GM12891 (cell line): ENCODE measurements around the gene CD33.
A peak's percentile ranks its signal among the peaks of the same experiment; 100 is the strongest.

Experiments
- DNase-seq: peaks from one replicate; pipeline ENCODE4 v3.0.0; 2011; ENCODE audit warnings: low spot score; ENCODE audit not compliant: insufficient read length
- FAIRE-seq: peaks from 2 replicates; lab custom pipeline; 2011; peaks lifted over from hg19 to GRCh38; lab: Jason Lieb, UNC
- PAX5 ChIP-seq: IDR thresholded peaks from 2 replicates; pipeline ENCODE4 v1.6.1; 2011; ENCODE audit warnings: low read length, moderate library complexity, mild to moderate bottlenecking; ENCODE audit not compliant: insufficient read depth, severe bottlenecking
- POLR2A ChIP-seq: IDR thresholded peaks from 2 replicates; pipeline ENCODE4 v1.6.1; 2011; ENCODE audit warnings: low read depth, low read length, control low read depth
- POLR2AphosphoS5 ChIP-seq: IDR thresholded peaks from 2 replicates; pipeline ENCODE4 v1.6.1; 2011; ENCODE audit warnings: low read depth, low read length, control low read depth
- POU2F2 ChIP-seq: IDR thresholded peaks from 2 replicates; pipeline ENCODE4 v1.6.1; 2011; ENCODE audit warnings: low read depth, mild to moderate bottlenecking, control low read depth, low read length, moderate library complexity
- SPI1 ChIP-seq: IDR thresholded peaks from 2 replicates; pipeline ENCODE4 v1.6.1; 2011; ENCODE audit warnings: low read depth, low read length, control low read depth
- TAF1 ChIP-seq: IDR thresholded peaks from 2 replicates; pipeline ENCODE4 v1.6.1; 2011; ENCODE audit warnings: low read depth, low read length, control low read depth

Gene CD33

DNA sequence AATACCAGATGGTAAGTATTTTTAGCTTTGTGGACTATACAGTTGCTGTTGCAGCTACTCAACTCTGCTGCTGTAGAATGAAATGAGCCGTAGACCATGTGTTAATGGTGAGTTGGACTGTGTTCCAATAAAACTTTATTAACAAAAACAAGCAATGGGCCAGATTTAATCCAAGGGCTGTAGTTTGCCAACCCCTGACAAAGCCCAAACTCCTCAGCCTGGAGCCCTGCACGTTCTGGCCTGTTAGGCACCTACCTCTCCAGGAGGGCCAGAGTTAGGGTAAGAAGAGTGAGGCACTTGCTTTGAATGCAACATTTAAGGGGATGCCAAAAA is 36.7 kb upstream of the CD33 start:
- FAIRE-seq (no peak), DNase-seq (no peak)
- TF ChIP-seq PAX5: no peak
- no peak for TF ChIP-seq POLR2AphosphoS5
- no peak for TF ChIP-seq POLR2A
- no peak for TF ChIP-seq POU2F2
- no peak for TF ChIP-seq TAF1
- TF ChIP-seq SPI1: no peak

DNA sequence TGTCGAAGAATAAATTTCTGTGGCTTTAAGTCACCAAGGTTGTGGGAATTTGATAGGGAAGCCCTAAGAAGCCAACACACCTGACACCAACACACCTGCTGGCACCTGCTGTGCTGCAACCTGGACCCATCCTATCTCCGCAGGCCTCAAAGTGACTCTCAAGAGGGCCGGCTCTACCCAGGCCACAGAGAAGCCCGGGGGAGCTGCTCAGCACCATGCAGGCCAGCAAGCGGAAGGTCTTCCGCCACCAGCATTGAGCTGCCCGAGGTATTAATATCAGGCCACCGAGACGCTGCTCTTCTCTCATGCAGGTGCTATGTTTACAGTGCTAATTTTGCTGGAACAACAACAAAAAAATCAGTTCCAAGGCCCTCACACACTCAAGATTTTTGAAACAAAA is 32.2 kb upstream of the CD33 start:
- FAIRE-seq (no peak), DNase-seq (no peak)
- TF ChIP-seq POU2F2 (no peak), POLR2A (no peak), PAX5 (no peak), SPI1 (no peak), POLR2AphosphoS5 (no peak), TAF1 (no peak)

DNA sequence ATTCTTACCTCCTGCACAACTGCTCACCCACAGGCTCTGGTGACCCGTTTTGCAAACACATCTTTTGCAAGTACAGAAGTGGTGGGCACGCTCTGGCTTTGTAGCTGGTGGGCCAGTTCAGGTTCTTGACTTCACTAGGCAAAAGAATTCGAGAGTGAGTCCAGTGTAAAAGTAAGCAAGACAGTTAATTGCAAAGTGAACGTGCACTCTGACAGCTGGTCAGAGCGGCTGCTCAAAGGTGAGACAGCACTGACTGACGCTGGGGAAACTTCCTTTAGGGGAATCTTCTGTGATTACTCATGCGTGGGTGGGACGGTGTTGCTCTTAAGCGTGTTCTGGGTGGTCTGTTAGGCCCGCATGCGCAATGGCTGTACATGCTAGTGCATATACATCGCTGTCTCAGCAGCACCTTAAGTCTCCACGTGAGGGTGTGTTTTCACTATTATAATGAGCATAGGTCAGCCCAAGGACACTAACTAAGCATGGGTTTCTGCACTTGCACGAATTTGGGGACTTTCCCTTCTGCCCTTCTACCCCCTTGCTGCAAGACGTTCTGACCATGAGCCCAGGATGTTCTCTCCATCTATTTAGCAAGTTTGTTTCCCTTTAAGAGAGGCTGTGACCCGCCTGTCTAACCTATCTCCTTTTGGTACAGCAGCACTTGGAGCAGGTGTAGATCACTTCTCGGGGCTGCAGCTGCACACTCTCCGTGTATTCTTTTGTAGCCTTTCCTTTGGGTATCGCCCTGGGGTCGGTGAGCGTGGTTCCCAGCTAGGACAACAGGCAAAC is 30.2 kb upstream of the CD33 start:
- no peak for DNase-seq
- FAIRE-seq: peak; percentile 98
- TF ChIP-seq PAX5: no peak
- TF ChIP-seq POLR2AphosphoS5: no peak
- TF ChIP-seq TAF1: no peak
- TF ChIP-seq POU2F2: no peak
- no peak for TF ChIP-seq POLR2A
- no peak for TF ChIP-seq SPI1

DNA sequence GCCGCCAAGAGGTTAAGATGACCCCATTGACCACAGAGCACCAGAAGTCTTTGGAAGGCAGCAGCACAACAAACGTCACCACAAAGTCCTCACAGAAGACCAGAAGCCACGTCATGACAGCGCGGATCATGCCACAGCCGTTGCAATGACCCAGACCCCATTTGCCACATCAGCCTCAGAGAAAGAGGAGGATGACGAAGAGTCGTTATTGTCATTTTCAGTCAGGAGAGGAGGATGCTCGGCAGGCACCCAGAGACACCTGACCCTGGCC is 29.6 kb upstream of the CD33 start:
- TF ChIP-seq POLR2AphosphoS5 (no peak), POU2F2 (no peak)
- DNase-seq: no peak
- no peak for FAIRE-seq

DNA sequence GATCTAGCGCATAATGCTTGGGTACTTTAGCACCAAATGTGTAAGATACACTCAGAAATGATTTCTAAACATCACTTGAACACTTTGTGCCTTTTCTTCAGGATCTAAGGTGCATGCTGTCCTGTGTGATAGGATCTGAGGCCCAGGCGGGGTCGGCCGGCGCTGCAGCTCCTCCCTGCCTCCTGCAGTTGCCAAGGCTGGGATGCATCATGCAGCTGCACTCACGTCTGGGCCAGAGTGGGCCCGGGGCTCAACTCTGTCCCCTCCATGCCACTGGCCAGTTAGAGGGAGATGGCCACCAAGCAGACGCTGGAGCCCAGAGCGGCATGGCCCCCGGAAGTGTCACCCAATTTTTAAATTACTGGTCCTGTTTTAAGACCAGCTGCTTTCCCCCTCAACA is 29.3 kb upstream of the CD33 start:
- no peak for TF ChIP-seq PAX5
- TF ChIP-seq SPI1: no peak
- no peak for TF ChIP-seq POLR2A
- no peak for TF ChIP-seq POU2F2
- DNase-seq (no peak), FAIRE-seq (no peak)

DNA sequence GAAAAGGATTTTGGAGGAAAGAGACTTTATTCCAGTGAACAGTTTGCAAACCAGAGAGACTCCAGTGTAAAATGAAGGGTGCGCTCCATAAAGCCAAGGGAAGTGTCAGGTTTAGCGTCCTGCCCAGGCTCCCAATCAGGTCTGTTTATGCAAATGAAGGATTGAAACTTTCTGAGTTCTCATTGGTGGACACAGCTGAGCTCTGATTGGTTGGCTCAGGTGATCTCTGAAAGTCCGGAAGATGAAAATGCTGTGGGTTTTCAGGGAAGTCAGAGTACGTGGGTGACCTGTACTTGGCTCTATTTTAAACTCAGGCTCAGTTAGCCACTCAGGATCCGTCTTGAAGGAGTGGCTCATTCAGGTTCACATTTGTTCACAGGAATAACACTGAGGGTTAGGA is 28.7 kb upstream of the CD33 start:
- TF ChIP-seq PAX5 (no peak), POLR2A (no peak), TAF1 (no peak), SPI1 (no peak), POU2F2 (no peak), POLR2AphosphoS5 (no peak)
- FAIRE-seq: no peak
- no peak for DNase-seq

DNA sequence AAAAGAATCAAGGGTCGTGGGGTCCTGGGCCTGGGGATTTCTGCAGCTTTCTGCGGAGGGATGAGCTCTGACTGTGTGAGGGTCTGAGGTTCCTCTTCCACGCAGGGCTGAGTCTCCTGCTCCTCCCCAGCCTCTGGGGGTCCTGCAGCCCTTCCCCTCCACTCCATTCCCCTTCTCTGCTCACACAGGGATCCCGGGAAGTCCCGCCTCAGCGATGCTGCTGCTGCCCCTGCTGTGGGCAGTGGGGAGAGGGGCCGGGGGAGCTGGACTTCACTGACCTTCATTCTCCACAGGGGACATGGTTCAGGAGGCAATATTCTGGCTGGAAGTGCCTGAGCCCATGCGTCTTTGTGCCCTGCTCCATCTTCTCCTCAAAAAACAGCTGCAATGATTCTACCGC is 26.2 kb upstream of the CD33 start:
- FAIRE-seq: no peak
- TF ChIP-seq TAF1: no peak
- TF ChIP-seq POU2F2: no peak
- no peak for TF ChIP-seq SPI1
- TF ChIP-seq POLR2AphosphoS5: no peak
- no peak for TF ChIP-seq PAX5
- TF ChIP-seq POLR2A: no peak
- no peak for DNase-seq

DNA sequence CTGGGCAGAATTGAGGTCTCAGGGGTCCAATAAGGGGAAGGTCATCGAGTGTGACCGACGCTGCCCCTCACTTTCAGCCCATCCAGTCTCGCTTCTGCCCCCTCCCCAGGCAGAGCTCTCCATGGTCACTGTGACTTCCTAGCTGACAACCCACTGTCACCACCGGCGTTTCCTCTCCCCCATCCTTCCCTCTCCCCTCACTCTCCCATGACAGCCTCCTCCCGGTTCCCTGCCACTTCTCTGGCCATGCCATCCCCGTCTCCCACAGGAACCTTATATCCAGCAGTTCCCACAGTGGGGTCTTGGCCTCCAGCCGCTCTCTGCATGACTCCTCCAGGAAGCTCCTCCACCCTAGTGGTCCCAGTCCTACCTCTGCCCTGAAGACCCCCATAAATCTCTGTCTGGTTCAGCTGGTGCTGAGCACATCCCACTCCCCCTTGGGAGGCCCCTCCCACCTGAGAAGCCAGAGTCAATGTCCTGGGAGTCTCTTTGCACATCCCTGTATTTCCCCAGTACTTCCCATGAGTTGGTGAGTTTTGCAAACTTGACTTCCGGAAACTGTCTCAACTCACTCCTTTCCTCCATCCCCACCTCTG is 24.7 kb upstream of the CD33 start:
- no peak for FAIRE-seq
- TF ChIP-seq POLR2A (no peak), SPI1 (no peak), POU2F2 (no peak), PAX5 (no peak), TAF1 (no peak), POLR2AphosphoS5 (no peak)

DNA sequence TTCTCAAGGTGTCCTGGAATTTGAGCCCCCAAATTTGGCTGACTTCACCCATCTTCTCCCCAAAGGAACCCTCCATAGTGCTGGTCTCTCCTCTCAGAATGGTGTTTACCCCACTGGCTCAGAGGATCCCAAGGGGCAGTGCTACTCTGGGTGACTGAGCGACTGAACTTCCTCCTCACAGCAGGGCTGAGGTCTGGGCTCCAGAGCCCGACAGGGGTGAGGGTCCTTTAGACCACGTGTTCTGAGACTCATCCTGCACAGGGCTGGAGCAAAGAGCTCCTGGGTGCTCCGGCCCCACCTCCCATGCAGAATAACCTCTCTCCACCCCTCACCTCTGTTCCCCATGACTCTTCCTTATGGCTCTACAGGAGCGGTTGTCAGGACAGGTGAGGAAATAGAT is 23.2 kb upstream of the CD33 start:
- DNase-seq (no peak), FAIRE-seq (no peak)
- TF ChIP-seq SPI1 (no peak), POLR2AphosphoS5 (no peak), POLR2A (no peak), TAF1 (no peak), POU2F2 (no peak), PAX5 (no peak)

More for the DNA sequence above, 24.7 kb upstream of the CD33 start:
- no peak for DNase-seq

DNA sequence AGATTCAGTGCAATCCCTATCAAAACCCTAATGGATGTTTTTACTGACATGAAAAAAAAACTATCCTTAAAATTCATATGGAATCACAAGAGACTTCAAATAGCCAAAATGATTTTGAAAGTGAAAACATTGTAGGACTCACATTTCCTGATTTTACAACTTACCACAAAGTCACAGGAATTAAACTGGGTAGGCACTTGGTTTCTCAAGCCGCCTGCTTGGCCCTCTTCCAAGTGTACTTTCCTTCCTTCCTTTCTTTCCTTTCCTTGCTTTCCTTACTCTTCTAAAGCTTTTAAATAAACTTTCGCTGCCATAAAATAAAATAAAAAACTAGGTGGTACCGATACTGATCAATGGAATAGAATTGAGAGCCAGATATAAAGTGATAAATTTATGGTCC is 21.0 kb upstream of the CD33 start:
- no peak for TF ChIP-seq TAF1
- TF ChIP-seq POLR2A: no peak
- no peak for TF ChIP-seq PAX5
- no peak for TF ChIP-seq POLR2AphosphoS5
- no peak for TF ChIP-seq SPI1
- no peak for TF ChIP-seq POU2F2
- DNase-seq: no peak
- no peak for FAIRE-seq
